ENCODE data around the gene OR9K2.
"Not testable (repeated sequence)": the region's sequence is repeated elsewhere in the genome, so short reads cannot be mapped to it uniquely, and the experiment has no call there.

Gene OR9K2, protein sequence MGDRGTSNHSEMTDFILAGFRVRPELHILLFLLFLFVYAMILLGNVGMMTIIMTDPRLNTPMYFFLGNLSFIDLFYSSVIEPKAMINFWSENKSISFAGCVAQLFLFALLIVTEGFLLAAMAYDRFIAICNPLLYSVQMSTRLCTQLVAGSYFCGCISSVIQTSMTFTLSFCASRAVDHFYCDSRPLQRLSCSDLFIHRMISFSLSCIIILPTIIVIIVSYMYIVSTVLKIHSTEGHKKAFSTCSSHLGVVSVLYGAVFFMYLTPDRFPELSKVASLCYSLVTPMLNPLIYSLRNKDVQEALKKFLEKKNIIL

DNA sequence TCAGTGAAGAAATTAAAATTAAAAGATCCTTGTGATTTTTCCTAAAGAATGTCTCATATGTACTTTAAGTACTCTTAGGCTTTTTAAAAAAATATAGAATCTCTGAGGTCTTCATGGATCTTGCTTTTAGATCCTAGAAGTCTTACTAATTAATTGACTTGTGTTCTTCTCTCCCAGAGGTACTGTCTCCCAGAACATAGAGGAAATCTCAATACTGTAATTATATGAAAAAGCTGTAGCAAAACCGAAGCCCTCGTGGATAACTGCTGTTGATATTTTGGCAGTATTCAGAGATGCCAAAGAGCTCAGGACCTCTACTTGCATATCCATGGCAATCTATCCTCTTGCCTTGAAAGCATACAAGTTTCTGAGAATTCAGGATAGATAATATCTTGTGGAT lies at the start of gene OR9K2:
Gene OR9K2, plus strand, starts transcription at position 301 of the 400 bp plus-strand sequence. CDS start 3,429 bp downstream, outside the sequence.
- DNase-seq (ENCODE audit: low read depth, low spot score), result no peak

DNA sequence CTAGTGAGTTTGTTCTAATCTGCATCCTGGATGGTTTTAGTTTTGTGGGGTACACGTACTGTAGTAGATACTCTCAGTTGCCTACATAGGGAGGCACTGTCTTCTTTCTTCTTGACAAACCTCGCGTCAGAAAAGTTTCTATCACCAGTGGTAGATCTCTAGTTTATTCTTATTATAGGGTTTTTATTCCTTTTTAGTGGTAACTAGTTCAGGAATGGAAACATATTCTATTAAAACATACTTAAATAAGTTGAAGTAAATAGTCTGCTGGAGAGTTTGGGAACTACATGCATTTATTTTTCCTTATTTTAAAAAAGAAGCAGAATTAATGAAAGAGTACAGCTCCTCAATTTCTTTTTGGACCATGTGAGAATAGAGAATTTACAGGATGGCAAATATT lies 33.6 kb upstream of the OR9K2 start:
- DNase-seq (ENCODE audit: low read depth, low spot score), result no peak

DNA sequence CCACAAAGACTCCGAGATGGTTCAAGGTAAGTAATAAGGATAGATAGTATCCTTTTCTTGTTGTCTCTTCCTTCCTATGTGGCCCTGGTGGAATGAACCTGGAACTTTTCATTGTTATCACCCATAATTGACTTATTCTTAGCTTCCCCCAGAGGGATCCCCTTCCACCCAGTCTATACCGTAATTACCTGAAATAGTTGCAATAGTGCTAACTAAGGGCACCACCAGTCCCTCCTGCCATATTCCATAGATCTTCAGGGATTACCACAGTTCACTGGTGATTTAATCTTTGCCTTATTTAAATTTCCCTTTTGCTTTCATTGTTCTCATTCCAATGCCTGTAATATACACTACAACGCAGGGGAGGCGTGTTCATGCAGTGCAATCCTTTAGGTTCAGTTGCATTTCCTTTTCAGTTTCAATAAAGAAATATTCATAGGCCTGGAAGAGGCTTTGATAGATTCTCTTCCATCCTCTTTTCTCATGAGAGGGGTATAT lies 13.8 kb upstream of the OR9K2 start:
- no peak for DNase-seq (ENCODE audit: low read depth, low spot score)

DNA sequence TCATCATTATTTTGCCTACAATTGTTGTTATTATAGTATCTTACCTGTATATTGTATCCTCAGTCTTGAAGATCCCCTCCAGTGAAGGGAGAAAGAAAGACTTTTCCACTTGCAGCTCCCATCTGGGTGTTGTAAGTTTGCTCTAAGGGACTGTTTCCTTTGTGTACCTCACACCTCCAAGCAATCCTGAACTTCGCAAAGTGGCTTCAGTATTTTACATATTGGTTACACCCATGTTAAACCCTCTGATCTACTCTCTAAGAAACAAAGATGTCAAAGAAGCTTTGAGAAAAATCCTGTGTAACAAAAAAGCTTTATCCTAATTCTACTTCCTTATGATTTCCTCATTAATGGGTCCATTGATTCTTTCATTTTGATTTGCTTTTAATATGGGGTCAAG lies 10.1 kb upstream of the OR9K2 start:
- DNase-seq (ENCODE audit: low read depth, low spot score), result no peak

DNA sequence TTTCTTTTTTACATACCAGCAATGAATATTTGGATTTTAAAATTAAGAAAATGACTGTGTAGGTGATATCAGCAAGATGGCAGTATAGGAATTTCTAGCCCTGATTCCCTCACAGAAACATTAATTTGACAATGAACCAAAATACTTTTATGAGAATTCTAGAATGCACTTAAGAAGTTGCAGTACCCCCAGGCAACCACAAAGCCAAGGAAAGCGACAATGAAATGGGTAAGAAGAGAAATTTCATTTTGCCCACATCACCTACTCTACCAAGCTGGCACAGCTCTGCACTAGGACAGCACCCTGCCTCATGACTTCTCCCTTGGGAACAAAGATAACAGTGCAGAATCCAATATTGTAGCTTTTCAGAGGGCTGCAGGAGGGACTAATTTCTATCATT lies 6.6 kb downstream of the OR9K2 start:
- no peak for DNase-seq (ENCODE audit: low read depth, low spot score)

DNA sequence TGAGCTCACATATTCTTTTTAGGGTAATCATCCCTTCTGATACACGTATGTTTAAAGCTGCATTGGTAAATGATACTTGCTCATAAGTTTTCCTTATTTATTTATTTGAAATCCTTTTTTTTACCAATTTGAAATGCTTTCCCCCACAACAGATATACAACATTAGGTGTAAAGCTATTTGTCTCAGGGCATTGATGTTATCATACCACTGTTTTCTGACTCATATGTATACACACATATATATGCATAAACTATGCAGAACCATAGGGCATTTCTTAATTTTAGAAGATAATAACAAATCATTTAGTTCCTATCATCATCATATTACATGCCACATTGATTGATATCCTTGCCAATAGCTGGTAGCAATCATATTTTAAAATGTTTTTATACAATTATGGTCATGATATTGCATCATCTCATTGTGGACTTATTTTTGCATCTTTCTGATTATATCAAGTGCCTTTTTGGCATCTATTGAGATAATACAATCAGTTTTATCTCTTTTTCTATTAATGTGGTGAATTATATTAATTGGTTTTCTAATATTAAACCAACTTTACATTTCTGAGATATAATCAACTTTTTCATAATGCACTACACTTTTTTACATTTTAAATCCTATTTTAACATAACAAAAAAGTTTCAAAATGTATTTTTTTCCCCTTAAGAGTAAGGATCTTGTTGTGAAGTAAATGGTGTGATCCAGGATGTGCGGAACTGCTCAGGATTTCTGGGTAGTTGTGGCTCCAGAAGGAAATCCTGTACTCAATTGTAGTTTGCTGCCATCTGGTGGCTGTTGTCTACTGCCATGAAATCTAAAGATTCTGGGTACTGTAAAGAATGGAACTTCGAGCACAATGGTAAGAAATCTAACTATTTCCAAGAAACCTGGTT lies 16.7 kb downstream of the OR9K2 start:
- no peak for DNase-seq (ENCODE audit: low read depth, low spot score)

DNA sequence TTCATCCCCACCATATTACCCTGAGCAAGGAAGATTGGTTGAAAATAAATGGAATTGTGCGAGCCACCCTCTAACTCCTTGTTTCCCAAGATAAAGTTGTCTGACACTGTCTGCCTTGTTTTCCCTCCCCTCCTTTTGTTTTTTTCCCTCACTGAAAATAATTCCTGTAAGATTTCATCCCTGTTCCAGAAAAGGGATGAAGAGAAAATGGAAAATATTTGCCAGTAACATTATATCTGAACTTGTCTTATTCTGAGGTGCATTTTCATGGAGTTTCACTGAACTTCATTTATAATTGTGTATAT lies 17.3 kb downstream of the OR9K2 start:
- DNase-seq (ENCODE audit: low read depth, low spot score), result no peak

DNA sequence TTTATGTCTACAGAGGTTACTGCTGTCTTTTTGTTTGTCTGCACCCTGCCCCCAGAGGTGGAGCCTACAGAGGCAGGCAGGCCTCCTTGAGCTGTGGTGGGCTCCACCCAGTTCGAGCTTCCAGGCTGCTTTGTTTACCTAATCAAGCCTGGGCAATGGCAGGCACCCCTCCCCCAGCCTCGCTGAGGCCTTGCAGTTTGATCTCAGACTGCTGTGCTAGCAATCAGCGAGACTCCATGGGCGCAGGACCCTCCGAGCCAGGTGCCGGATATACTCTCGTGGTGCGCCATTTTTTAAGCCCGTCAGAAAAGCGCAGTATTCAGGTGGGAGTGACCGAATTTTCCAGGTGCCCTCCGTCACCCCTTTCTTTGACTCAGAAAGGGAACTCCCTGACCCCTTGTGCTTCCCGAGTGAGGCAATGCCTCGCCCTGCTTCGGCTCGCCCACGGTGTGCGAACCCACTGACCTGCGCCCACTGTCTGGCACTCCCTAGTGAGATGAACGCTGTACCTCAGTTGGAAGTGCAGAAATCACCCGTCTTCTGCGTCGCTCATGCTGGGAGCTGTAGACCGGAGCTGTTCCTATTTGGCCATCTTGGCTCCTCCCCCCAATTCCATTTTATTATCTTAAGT lies 40.9 kb downstream of the OR9K2 start:
- not testable (repeated sequence) for DNase-seq (ENCODE audit: low read depth, low spot score)

DNA sequence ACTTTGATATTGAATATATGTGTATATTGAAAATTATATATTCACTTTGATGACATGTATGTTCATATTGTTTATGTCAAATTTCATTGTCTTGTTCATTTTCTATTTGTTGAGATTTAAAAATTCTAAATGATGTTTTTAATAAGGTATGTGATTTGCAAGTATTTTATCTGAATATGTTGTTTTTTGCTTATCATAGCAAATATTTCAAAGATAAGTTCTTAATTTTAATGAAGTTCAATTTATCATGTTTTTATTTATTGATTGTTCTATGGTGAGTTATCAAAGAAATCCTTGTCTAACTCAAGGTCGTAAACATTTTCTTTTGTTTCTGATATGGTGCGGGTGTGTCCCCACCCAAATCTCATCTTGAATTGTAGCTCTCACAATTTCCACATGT lies 45.2 kb downstream of the OR9K2 start:
- DNase-seq (ENCODE audit: low read depth, low spot score), result no peak

DNA sequence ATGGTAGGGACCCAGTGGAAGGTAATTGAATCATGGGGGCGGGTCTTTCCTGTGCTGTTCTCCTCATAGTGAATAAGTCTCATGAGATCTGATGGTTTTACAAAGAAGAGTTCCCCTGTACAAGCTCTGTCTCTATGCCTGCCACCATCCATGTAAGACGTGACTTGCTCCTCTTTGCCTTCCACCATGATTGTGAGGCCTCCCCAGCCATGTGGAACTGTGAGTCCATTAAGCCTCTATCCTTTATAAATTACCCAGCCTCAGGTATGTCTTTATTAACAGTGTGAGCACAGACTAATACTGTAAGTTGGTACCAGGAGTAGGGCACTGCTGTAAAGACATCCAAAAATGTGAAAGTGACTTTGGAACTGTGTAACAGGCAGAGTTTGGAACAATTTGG lies 45.6 kb downstream of the OR9K2 start:
- DNase-seq (ENCODE audit: low read depth, low spot score), result not testable (repeated sequence)

DNA sequence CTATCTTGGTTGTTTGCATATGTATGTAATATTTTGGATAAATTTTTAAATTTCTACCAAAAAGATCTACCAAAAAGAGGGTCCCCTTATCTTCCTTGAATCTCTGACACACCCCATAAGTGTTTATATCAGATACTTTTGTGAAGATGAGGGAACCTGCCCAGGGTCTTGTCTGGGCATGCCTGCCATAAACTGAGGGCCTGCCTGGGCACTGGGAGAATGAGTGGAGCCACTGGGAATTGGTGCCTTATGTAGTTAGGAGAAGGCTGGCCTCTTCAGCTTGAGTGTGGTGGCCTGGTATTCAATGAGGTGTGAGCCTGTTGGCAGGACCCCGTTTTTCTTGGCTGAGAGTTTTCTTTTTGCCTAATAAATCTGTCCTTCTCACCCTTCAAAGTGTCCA lies 46.5 kb downstream of the OR9K2 start:
- DNase-seq (ENCODE audit: low read depth, low spot score), result no peak

DNA sequence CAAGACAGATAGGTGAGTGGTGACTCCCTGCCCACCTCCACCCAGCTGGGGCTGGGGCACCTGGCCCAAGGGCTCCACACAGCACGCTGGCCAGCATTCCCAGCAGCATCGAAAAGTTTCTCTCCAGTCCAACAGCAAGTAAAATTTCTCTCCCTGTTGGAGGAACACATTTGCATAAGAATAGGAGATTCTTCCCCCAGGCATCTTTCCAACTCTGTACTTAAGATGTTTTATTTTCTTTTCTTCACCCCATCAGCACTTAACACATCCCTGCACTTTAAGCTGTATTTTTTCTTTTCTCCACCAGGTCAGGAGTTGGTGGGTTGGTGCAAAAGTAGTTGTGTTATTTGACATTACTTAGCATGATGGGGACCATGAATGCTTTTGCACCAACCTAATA lies 47.2 kb downstream of the OR9K2 start:
- DNase-seq (ENCODE audit: low read depth, low spot score), result no peak
